GM18502 (cell line): ENCODE results near the gene ANP32E.

Source experiments
- ATAC-seq: cut with Tn5 transposase; IDR thresholded peaks from one replicate; pipeline ENCODE4 v1.9.1; 2021; ENCODE audit warnings: mild to moderate bottlenecking; ENCODE audit not compliant: unreplicated experiment, poor library complexity

ANP32E gene

DNA sequence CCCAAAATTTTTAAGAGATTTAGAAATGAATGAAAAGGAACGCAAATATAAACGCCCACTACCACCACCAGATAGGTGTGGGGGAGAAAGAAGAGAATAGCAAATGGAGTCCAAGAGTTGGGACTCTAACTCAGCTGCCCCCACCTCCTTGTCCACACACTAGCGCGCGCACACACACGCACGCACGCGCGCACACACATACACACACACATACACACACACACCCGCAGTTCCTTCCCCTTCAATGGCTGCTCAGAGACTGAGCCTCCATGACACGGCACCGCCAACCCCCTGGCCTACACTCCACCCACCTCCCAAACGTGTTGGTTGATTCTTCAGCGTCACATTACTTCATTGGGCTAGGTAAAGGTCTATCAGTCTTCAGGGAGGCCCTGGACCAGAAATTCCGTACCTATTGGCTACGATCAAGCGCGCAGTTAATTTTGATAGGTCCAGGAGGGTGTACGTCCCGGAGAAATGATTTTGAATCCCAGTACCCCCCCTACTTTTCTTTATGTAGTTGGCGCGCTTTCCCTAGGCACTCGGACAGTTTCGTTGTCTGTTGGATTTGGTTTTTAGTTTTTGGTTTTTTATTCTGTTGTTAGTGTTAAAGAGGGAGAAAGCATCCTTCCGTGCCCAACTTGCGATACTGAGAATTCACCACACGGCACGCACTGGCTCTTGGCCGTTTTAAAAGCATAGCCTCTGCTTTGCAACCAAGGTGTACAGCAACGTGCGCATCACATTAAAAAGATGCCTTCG is at the start of gene ANP32E:
Gene ANP32E (minus strand): TSS at position 261 of the 762 bp plus-strand sequence. CDS start 326 bp downstream, outside the sequence.
- peak; percentile 82 for ATAC-seq

DNA sequence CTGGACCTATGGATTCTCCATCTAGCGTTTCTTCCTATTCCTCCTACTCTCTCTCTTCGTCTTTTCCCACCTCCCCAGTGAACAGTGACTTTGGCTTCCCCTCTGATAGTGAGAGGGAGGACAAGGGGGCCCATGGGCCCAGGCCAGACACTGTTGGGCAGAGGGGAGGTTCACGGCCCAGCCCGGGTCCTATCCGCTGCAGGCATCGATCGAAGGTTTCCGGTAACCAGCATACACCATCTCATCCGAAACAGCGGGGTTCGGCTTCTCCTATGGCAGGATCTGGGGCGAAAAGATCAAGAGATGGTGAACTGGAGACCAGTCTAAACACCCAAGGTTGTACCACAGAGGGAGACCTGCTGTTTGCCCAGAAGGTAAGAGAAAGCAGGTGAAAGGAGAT is 47.3 kb upstream of the ANP32E start:
- ATAC-seq: no peak

DNA sequence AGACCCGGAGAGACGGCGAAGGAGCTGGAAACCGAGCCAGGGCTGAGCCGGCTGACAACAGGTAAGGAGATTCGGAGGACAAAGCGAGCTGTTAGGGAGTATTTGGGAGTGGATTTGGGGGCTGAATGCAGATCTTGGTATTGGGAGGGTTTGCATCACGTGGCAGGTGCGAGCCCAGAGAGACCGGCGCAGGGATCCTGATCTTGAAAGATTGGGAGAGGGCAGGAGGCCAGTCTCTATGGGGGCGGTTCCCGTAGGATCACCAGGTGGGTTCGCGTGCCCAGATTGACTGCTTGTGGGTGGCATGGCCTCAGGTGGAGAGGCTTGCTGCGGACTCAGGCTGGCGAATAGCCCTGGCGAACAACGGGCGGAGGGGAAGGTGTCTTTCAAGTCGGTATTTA is 46.6 kb upstream of the ANP32E start:
- no peak for ATAC-seq

DNA sequence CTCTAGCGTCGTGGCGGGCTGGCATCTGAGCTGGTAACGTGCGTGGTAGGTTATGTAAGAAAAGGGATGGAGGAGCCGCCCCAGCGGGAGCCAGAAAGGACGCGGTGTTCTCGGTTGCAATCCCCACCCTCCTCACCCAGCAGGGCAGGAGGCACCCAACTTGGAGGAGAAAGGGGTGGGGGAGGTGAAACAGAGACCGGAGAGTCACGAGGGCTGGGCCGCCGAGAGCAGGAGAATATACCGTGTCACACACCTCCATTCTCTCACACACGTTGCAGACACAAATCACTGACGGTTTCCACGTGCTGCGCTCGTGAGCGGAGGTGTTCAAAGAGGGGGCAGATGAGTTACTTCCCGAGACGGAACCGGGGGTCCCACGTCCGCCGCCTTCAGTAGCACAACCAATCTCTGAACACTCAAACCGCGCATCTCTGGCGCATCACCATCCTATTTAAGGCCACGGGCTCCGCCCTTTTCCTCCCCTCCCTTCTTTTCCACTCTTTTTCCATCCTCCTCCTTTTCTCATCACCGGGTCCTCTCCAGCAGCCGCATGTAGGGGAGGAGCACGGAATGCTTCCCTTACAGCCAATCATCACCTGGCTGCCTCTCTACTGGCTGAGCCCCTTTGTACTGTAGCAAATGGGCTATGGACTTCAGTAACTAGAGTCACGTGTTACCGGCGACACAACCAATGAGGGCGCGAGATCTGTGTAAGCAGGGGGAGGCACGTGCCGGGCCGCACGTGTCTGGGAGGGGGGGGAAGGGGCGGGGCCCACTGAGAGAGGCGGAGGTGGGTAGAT is 46.0 kb upstream of the ANP32E start, which contains the start of gene CIART:
Gene CIART (plus strand): TSS at position 797 of the 800 bp plus-strand sequence. CDS start 714 bp downstream, outside the sequence.
- no peak for ATAC-seq

DNA sequence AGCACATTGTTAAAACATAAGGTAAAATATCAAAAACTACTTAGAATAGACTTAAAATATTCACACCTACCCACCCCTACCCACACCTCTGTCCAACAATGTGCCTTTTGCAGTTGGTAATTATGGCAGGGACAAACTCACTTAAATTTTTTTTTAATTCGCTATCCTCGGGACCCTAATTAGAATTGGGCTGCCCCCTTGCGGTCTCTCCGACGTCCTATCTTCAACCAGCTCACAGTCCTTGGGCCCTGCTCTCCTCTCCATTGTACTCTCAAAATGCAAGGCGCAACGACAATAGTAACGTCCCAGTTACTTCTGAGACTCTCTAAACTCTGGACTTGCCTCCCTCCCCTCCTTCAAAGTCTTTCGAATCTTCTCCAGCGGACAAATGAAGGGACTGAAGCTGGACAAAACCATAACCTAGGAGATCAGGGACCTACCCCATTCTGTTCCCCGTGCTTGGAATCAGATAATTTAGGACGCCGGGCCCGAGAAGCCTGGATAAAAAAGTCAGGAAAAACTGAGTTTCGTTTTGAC is 45.4 kb upstream of the ANP32E start:
- ATAC-seq: no peak

DNA sequence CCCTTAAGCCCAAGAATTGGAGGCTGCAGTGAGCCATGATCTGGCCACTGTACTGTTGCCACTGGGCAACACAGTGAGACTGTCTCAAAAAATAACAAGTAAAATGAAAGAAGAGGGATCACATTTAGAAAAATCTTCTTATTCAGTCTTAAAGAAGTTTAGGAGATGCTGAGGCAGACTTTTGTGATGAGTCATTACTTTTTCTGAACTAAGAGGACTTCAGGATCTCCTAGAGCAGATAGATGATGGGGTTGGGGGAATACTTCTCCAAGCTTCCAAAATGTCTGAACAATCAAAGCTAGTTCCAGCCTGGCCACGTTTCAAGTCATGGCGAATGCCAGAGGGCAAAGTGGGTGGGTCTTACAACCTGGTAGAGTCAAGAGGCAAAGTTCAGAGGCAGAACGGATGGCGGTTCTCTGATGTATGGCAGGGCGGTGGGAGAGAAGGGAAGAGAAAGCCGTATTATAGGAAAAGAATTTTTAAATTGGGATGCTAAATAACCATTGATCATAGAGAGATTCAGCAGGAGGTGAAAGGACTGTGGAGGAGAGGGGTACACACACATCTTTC is 44.3 kb upstream of the ANP32E start:
- no peak for ATAC-seq

DNA sequence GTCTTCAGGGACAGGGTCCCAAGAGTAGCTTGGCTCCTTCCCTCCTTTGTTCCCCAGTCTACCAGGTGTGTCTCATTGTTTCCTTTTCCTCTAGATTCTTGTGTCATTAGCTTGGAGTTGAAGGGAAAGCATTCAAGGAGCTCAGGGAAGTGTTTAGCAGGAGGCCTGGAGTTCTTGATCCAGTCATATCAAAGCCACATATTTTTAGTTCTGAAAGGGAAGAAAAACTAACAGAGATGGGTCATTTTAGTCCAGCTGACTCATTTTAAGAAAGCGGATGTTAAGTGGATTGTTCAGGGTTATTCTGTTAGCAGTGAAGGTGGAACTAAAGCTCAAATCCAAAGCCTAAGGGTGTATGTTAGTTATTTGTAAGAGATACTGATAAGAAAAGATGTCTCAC is 37.4 kb upstream of the ANP32E start:
- ATAC-seq: no peak

DNA sequence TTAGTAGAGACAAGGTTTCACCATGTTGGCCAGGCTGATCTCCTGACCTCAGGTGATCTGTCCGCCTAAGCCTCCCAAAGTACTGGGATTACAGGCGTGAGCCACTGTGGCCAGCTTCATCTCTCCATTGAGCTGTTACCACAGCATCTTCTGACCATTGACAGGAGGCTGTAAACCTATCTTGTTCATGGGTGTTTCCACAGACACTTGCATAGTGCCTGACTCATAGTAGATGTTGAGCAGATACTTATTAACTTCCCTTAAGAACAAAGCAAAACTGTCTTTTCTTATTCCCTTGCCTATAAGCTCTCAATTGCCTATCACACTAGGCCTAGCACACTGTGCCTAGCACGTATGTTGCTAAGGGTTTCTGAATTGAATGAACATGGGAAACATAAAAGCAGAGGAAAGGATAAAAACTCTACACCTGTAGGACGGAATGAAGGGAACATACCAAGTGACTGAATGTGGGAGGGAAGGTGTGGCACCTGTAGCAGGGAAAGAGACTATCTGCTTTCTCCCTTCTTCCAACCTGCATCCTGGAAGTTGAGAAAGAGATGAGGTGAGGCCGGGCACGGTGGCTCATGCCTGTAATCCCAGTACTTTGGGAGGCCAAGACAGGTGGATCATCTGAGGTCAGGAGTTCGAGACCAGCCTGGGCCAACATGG is 35.5 kb upstream of the ANP32E start:
- ATAC-seq: no peak

DNA sequence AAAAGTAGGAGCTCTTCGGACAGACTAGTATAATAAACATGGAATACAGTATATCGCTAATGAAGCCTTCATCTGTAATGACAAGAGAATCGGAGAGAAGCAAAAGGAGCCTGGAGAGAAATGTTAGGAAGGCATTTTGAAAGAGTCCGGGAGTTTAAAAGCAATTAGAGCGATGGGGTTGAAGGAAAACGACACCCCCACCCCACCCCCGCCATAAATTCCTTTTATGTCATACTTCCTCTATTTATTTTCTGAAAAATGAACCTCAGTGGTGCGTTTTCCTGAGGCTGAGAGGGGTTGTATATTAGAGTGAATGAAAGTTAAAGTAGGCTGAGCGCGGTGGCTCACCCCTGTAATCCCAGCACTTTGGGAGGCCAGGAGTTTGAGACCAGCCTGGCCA is 33.5 kb upstream of the ANP32E start:
- ATAC-seq: no peak

DNA sequence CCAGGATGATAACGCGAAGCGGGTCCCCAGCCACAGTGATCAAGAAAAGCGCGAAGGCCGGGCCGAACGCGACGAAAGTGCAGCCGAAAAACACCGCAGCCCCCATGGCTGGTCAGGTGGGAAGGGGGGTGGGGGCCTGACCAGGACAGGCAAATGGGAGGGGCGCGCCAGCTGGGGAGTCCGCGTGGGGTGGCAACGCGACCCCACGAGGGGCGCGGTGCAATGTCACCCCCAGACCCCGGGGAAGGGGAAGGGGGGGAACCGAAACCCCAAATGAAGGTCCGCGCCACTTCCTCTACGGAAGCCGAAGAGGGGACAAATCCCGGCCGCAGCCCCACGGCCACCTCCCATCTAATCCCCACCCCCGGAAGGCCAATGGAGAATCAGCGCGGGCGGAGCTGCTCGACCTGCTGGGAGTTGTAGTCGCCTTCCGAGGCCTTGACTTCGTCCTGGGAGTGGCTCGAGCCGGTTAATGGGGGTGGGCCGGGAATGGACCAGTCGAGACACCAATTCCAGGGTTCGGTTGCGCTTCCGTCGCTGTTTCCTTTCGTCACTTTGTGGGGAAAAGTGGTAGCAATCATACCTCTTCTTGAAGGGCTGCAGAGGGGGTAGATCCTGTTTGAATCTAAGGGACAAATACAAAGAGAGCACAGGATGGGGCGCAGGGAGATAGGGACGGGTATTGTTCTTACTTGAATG is 32.9 kb upstream of the ANP32E start, which contains the start of gene APH1A:
Gene APH1A (minus strand): TSS at position 312 of the 699 bp plus-strand sequence. CDS start 206 bp downstream, at position 106.
- peak; percentile 86 for ATAC-seq

DNA sequence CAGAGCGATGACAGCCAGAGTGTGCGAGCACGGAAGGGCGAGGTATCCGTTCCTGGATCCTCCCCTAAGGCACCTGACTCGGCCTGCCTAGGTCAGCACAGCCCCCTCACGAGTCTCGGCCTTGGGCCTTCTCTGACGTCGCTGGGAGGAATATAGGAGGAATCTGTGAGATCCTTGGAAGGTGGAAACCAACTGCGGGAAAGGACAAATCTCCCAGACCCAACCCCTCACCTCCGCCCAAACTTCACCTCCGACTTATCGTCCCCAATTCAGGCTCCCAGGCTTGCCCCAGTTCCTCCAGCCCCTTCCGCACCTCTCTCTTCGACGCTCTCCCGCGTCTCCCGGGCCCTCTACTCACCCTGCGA is 32.4 kb upstream of the ANP32E start:
- ATAC-seq: peak; percentile 23

DNA sequence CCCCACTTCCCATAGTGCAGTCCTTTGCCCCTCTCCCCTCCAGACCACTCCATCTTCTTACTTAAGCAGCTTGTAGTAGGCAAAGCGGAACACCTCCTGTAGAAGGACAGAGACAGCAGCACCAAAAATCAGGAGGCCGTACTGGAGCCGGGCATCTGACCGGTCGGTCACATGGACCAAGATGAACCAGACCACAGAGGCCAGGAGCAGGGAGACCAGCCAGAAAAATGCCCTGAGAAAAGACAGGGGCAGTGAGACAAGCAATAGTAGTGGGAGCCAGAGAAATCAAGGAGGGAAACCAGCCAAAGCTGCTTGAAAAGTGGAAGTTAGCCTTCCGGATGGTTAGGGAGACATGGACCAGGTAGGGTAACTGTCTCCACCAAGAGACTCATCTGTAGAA is 32.0 kb upstream of the ANP32E start:
- ATAC-seq: no peak

DNA sequence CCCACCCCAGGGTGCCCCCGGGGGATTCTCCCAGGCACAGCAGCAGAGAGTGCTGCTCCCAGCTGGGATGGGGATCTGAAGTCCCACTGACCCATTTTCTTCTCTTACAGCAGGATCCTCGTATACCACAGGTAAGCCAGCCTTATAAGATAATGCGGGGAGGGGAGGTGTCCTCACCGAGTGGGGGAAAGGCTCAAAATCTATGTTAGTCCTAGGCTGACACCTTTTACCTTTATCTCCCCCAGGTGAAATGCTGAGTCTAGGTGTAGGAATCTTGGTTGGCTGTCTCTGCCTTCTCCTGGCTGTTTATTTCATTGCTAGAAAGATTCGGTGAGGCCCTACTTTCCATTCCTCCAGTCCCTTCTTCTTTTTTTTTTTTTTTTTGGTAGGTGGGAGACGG is 27.6 kb upstream of the ANP32E start:
- ATAC-seq: no peak

DNA sequence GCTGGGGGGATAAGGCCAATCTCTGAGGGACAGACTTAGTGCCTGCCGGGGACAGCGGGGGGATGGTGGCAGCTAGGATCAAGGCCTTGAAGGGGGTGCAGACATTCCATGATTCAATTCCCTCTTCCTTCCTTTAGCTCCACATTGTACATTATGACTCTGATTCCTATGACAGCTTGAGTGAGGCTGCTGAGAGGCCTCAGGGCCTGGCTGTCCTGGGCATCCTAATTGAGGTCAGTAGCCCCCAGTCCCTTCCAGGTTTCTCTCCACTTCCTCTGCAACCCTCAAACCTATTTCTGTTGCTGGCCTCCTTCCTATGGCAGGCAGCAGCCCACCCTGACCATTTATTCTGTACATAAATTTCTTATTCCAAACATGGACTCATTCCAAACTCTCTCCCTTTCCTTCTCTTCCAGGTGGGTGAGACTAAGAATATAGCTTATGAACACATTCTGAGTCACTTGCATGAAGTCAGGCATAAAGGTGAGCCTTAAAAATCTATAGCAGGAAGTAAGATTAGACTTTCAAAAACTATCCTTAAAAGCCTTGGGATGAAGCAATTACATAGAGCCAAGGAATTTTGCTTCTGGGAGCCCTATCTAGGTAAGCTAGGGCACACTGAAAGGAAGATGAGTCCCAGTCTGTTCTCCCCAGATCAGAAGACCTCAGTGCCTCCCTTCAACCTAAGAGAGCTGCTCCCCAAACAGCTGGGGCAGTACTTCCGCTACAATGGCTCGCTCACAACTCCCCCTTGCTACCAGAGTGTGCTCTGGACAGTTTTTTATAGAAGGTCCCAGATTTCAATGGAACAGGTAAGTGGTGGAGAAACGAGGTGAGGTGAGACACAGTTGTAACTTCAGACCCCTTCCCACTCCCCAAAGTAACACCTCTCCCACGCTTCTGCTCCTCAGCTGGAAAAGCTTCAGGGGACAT is 26.7 kb upstream of the ANP32E start:
- ATAC-seq: no peak

DNA sequence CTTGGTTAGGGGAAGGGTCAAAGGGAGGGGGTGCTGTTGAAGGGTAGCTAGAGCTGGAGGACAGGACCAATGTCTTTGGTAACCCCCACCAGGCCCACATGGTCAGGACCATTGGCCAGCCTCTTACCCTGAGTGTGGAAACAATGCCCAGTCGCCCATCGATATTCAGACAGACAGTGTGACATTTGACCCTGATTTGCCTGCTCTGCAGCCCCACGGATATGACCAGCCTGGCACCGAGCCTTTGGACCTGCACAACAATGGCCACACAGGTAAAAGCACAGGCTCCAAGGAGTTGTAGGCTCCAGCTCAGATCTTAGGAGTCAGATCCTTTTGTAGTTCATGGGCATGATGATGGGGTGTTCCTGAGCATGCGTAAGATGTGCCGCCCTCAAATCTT is 25.5 kb upstream of the ANP32E start:
- no peak for ATAC-seq

DNA sequence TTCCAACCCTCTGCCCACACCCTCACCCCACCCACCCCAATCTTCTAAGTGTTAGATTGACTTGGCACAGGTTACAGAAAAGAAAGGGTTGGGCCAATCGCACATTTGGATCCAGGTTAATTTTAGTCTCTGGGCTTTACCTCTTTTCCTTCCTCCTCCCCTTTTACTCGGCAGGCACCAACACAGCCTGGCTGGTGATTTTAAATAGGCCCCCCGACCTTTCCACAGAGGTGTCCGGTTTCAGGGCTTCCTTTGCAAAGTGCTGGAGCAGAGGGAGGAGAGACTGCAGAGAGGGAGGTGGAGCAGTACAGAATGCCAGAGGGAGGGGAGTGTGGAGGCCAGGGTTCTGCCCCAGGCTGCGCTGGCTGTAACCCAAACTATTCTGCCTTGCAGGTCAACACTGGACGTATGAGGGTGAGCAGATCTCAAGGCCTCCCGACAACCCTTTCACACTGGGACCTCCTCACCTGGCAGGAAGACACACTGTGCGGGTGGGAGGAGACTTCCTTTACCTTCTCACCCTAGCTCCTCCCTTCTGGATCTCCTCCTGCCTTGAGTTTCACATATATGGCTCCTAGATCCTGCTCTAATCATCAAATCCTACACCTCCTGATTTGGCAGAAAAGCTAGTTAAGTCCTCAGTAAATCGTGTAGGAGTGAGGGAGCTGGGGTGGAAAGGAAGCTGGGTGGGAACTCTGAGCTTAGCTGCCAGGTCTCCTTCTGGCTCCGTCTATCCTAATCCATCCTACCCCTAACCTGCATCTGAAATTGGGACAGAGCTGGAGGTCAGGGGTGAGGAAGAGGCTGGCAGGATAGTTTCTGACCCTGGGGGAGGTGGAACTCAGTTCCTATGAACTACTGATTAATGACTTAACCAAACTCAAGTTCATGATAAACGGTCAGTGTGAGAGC is 24.1 kb upstream of the ANP32E start:
- no peak for ATAC-seq

DNA sequence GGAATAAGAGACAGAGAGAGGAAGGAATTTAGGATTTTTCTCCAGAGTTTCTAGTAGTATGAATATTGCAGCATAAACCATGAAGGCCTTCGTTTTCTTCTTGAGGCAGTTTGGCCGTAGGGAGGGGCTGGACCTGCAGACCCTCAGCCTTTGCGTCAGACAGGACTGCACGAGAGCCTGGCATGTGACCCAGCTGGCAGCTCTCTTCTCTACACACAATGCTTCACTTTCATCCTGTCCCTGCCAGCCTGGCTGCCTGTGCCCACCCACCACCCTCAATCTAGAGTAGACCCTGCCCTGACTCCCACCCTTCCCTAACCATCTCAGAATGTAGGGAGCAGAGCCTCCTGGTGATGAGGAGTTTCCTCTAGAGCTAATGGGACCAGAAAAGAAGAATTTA is 23.3 kb upstream of the ANP32E start:
- no peak for ATAC-seq
